ENCODE measurements around the gene ATP1B1. TPM values are rescaled to one million over a fixed set of nuclear protein-coding genes. Genes with fewer than 3 reads are reported as not detected.
A peak's percentile ranks its signal among the peaks of the same experiment; 100 is the strongest.
"Not testable (repeated sequence)": the region's sequence is repeated elsewhere in the genome, so short reads cannot be mapped to it uniquely, and the experiment has no call there.

Gene ATP1B1
- total RNA-seq, 8 experiments from 2014 or later = 4.6 to 271 (median 153) TPM

DNA sequence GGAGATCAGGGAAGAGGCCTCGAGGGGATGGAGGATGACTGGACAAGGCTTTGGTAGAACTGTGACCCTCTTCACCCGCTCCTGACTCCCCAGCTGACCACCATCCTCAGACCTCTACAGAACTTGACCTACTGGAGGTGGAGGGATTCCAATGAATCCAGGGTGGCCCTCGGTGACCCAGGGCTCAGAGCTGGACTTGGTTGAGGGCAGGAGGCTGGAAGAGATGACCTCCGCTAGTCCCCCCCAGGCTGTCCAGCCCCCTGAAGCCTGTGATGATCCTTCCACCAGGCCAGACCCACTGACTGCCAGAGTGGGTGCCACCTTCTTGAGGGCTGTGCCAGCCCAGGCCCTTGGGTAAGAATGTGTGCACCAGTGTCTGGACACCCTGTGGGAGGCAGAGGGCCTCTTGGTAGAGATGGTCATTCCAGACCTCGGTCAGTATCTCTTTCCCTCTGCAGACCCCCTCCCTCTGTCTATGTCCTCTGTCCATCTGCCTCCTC, 44.9 kb downstream of the ATP1B1 start:
- 86 to 100% (median 92%) methylated on average over 1 to 4 of the region's 5 CpGs; no CpG with 5 or more reads in 4 of the 10 experiments for WGBS, 10 experiments
- no peak for ATAC-seq (replicated peaks in 6 of 8)

DNA sequence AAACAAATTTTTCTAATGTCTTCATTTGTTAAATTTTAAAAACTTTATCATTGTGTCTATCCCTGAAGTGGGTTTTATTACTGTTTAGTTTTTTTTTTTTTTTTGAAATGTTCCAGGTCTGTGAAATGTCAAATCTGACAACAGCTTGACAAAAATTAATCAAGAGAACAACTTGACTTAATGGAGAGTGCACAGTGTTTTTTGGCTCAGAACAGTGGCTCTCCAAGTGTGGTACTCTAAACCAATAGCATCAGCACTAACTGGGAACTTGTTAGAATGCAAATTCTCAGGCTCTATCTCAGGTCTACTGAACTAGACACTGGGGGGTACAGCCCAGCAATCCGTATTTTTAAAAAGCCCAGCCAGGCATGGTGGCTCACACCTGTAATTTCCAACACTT, 49.2 kb downstream of the ATP1B1 start:
- in situ Hi-C loops (cut with MboI; ENCODE audit: low pct_unique_long_range_greater_than_20kb in 2 of 9, low sequenced_read_pairs in 9 of 9, unreplicated experiment in 9 of 9) = no loop called here
- no peak overlapping the region for H3K27ac ChIP-seq
- no peak overlapping the region for H3K4me3 ChIP-seq
- no peaks in the 10 kb centered on the region for H3K4me1 ChIP-seq (replicated peaks in 1 of 2)
- WGBS, 10 experiments = 100% methylated on average over 1 of the region's 1 CpG; no CpG with 5 or more reads in 6 of the 10 experiments
- no peak for ATAC-seq (replicated peaks in 6 of 8)

More for the DNA sequence above, 44.9 kb downstream of the ATP1B1 start:
- Histone ChIP-seq H3K4me1 (replicated peaks in 1 of 2) (no peaks in the 10 kb centered on the region), H3K4me3 (no peak overlapping the region), H3K27ac (no peak overlapping the region)
- in situ Hi-C loops (cut with MboI; ENCODE audit: low pct_unique_long_range_greater_than_20kb in 2 of 9, low sequenced_read_pairs in 9 of 9, unreplicated experiment in 9 of 9) = no loop called here

DNA sequence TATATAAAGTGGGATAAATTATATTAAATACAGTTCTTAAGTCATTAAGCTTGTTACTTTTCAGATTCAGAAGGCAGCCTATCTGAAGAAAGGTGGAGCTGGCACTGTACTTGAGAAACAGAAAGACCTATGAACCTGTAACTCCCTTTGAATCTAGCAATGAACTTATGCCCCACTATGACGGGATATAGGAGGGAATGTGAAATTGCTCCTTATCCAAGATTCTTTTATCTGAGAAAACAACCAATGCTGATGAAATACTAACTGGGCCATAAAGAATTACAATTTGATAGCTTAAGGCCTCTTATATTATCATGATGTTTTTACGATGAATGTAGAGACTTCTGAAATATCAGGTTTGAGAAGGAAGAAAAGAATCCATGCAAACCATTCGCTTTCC, 50.1 kb downstream of the ATP1B1 start:
- in situ Hi-C loops (cut with MboI; ENCODE audit: low pct_unique_long_range_greater_than_20kb in 2 of 9, low sequenced_read_pairs in 9 of 9, unreplicated experiment in 9 of 9) = no loop called here
- Histone ChIP-seq H3K4me3 (no peak overlapping the region), H3K27ac (no peak overlapping the region), H3K4me1 (replicated peaks in 1 of 2) (no peaks in the 10 kb centered on the region)
- no peak for ATAC-seq (replicated peaks in 6 of 8)
- WGBS, 10 experiments = 61 to 100% (median 81%) methylated on average over 2 to 3 of the region's 3 CpGs; no CpG with 5 or more reads in 1 of the 10 experiments

DNA sequence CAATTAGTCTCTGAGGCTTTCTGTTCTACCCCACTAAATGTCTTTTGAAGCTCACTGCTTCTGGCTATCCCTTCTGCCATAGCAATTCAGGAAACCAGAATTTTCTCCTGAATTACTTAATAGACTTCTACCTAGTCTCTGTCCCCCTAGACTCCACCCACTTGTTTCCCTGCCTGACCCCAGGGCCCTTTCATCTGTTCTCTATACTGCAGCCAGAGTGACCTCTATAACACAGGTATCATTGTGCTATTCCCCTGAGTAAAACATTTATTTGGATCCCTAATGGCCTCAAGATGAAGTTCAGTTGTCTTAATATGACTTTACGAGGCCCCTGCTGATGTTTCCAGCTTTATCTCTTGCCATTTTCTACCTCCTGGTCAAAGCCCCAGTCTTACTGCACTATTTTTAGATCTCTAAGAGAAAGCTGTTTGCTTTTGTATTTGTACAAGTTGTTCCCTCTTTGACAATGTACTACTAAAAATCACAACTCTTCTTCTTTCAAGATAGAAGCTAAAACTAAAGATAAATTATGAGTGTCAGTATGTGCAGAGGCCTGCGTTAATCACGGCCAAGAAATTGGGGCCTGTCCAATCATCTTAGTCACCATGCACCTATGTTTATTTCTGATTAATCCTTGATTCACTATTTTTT, 54.5 kb downstream of the ATP1B1 start:
- no peak for ATAC-seq (replicated peaks in 6 of 8)
- no peak overlapping the region for H3K4me3 ChIP-seq
- 37 to 100% (median 88%) methylated on average over 1 to 3 of the region's 3 CpGs for WGBS, 10 experiments
- H3K4me1 ChIP-seq (replicated peaks in 1 of 2) = peaks cover 0 to 2% of the 10 kb centered on the region in 2 donors
- no peak overlapping the region for H3K27ac ChIP-seq
- in situ Hi-C loops (cut with MboI; ENCODE audit: low pct_unique_long_range_greater_than_20kb in 2 of 9, low sequenced_read_pairs in 9 of 9, unreplicated experiment in 9 of 9) = no loop called here

DNA sequence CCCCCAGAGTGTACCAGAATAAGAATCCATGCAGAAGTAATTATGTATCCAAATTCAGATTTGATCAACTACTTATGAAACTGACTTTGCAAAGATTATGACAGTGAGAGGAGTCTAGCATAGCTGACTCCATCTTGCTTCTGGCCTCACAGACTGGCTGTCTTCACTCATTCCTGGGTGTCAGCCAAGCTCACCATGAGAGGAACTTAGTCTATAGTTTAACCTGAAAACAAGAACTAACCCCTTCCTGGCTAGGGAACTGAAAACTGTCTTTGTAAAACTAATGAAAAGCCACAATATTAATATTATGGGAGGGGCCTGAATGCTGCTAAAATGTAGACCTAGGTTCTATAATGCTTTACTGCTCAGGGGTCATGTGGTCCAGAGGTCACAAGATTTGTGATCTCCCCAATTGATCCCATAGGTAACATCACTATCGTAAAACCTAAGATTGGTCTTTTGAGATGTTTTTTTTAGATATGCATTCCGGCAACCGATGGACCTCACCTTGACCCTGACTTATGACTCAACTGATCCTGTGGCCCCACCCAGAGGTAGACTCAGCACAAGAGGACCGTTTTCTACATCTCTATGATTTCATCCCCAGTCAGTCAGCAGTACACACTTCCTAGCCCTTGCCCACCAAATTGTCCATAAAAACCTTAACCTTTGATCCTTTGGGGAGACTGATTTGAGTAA, 55.2 kb downstream of the ATP1B1 start:
- ATAC-seq (replicated peaks in 6 of 8) = no peak
- H3K27ac ChIP-seq = no peak overlapping the region
- H3K4me1 ChIP-seq (replicated peaks in 1 of 2) = peaks cover 0 to 2% of the 10 kb centered on the region in 2 donors
- 40 to 100% (median 93%) methylated on average over 1 to 4 of the region's 4 CpGs; no CpG with 5 or more reads in 3 of the 10 experiments for WGBS, 10 experiments
- no peak overlapping the region for H3K4me3 ChIP-seq
- in situ Hi-C loops (cut with MboI; ENCODE audit: low pct_unique_long_range_greater_than_20kb in 2 of 9, low sequenced_read_pairs in 9 of 9, unreplicated experiment in 9 of 9) = no loop called here

DNA sequence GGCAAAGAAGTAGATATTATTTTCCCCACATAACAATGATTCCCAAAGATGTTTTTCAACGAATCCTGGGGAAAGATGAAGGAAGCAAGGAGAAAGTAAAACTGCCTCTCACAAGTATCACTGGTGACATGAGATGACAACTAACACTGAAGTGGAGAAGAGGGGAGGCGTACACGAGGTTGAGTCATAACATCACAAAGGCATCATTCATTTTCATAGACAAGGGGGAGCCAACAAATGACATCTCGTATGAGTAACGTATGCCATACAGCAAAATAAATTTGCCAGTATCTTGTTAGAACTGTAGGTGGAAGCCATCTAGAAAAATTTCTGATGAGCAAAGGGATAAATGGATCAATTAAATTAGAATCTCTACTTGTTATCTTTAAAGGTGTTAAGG, 56.6 kb downstream of the ATP1B1 start:
- in situ Hi-C loops (cut with MboI; ENCODE audit: low pct_unique_long_range_greater_than_20kb in 2 of 9, low sequenced_read_pairs in 9 of 9, unreplicated experiment in 9 of 9) = no loop called here
- ATAC-seq (replicated peaks in 6 of 8) = peak in 5 of 8 experiments; percentile 33 to 51 (median 44)
- Histone ChIP-seq H3K4me1 (replicated peaks in 1 of 2) (peaks cover 0 to 2% of the 10 kb centered on the region in 2 donors), H3K4me3 (no peak overlapping the region), H3K27ac (no peak overlapping the region)
- 72 to 93% (median 80%) methylated on average over 3 to 5 of the region's 5 CpGs for WGBS, 10 experiments

DNA sequence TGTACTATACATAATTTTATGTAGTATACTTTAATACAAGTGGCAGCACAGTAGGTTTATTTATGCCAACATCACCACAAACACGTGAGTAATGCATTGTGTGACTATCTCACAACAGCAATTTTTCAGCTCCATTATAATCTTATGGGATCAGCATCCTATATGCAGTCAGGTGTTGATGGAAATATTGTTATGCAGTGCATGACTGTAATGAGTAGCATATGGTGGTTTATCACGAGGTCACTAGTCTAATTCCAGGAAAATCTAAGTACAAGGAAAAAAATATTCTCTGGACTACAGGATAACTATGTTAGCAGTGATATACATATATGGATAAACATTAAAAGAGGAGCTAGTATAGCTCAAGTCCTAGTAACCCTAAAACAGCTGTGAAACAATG, 69.0 kb downstream of the ATP1B1 start:
- WGBS, 10 experiments = 0 to 100% (median 63%) methylated on average over 1 to 2 of the region's 2 CpGs
- ATAC-seq (replicated peaks in 6 of 8) = no peak
- in situ Hi-C loops (cut with MboI; ENCODE audit: low pct_unique_long_range_greater_than_20kb in 2 of 9, low sequenced_read_pairs in 9 of 9, unreplicated experiment in 9 of 9) = no loop called here
- H3K4me3 ChIP-seq = no peak overlapping the region
- no peak overlapping the region for H3K27ac ChIP-seq
- H3K4me1 ChIP-seq (replicated peaks in 1 of 2) = no peaks in the 10 kb centered on the region

DNA sequence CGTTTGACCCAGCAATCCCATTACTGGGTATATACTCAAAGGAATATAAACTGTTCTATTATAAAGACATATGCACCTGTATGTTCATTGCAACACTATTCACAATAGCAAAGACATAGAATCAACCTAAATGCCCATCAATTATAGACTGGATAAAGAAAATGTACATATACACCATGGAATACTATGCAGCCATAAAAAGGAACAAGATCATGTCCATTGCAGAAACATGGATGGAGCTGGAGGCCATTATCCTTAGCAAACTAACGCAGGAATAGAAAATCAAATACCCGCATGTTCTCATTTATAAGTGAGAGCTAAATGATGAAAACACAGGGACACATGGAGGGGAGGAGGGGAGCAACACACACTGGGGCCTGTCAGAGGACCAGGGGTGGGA, 72.9 kb downstream of the ATP1B1 start:
- H3K27ac ChIP-seq; ATAC-seq (replicated peaks in 6 of 8); H3K4me1 ChIP-seq (replicated peaks in 1 of 2); H3K4me3 ChIP-seq; in situ Hi-C loops (cut with MboI; ENCODE audit: low pct_unique_long_range_greater_than_20kb in 2 of 9, low sequenced_read_pairs in 9 of 9, unreplicated experiment in 9 of 9): not testable (repeated sequence)
- 80 to 100% (median 100%) methylated on average over 1 to 3 of the region's 3 CpGs for WGBS, 10 experiments

DNA sequence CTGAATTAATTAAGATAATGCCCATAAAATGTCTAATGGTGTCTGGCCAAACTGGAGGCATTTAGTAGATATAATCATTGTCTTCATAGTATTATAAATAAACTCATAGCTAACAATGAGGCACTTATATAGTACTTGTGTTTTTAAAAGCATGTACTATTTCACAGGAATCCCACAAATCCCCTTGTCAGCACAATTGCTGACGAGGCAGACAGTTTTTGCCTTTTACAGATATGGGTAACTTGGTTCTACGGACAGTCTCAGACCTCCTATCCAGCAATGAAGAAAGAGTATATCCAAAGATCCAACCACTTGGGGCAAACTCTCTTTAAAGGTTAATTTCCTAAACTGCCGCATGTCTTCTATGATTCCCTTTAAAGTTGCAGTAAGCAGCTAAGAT, 73.7 kb downstream of the ATP1B1 start:
- Histone ChIP-seq H3K4me3 (no peak overlapping the region), H3K27ac (no peak overlapping the region), H3K4me1 (replicated peaks in 1 of 2) (no peaks in the 10 kb centered on the region)
- ATAC-seq (replicated peaks in 6 of 8) = no peak
- in situ Hi-C loops (cut with MboI; ENCODE audit: low pct_unique_long_range_greater_than_20kb in 2 of 9, low sequenced_read_pairs in 9 of 9, unreplicated experiment in 9 of 9) = no loop called here
- WGBS, 10 experiments = 80 to 100% (median 96%) methylated on average over 1 to 3 of the region's 3 CpGs; no CpG with 5 or more reads in 1 of the 10 experiments

Data from motor neuron (in vitro differentiated cells).